CD1c-positive myeloid dendritic cell (primary cell): ENCODE results near the gene QRFP.

Experiments used
- DNase-seq: peaks from one replicate; pipeline ENCODE4 v3.0.0-alpha.2; 2016; ENCODE audit errors: extremely low spot score

Gene QRFP, protein sequence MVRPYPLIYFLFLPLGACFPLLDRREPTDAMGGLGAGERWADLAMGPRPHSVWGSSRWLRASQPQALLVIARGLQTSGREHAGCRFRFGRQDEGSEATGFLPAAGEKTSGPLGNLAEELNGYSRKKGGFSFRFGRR

DNA sequence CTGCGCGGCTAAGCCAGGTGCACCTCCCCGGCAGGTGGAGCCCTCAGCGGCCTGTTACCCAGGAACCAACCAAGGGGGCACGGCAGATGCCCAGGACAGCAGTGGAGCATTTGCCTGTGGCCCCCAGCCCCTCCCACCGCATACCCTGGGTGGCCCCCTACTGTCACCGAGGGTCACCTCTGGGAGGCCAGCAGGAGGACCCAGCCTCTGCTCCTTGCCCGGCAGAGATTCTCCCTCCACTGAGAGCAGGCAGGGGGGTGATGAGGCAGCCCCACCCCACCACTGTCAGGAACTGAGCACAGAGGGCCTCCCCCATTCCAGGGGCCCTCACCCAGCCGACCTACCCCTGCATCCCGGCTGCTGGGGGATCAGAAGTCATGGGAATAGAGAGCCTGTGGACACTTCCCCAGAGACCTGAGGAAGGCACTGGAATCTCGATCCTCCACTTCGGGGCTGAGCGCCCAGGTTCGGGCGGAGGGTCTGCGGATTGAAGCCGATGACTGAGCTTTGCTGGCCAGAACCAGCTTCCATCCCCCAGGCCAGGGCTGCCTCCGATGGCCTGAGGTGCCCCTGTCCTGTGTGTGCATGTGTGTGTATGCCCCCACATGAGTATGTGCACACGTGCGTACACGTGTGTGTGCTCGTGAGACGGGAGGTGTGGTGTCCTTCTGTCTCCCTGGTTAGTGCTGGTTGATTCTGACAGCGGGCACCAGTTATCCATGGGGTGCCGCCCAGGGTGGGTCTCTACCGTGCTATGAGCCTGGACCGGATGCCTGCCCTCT lies at the start of gene QRFP:
QRFP (minus strand) TSS at position 580 of the 782 bp plus-strand sequence. CDS start 2,974 bp downstream, outside the sequence.
- DNase-seq: no peak

DNA sequence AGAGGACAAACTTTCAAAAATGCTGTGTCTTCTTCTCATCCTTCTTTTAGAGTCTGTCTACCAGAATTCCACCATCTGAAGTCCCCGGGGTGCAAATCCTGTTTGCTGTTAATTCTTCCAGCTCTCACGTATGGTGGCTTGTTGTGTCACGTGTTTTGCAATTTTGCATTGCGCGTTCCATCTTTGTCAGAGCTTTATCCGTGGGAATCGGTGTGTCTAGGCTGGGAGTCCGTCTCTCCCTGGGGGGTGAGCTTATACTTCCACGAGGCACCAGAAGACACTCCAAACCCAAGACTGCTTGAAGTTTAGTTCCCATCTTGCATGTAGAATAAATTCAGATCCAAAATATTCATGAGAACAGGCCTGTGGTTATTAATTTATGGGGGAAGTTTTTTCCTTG lies 48.6 kb upstream of the QRFP start:
- DNase-seq: no peak

DNA sequence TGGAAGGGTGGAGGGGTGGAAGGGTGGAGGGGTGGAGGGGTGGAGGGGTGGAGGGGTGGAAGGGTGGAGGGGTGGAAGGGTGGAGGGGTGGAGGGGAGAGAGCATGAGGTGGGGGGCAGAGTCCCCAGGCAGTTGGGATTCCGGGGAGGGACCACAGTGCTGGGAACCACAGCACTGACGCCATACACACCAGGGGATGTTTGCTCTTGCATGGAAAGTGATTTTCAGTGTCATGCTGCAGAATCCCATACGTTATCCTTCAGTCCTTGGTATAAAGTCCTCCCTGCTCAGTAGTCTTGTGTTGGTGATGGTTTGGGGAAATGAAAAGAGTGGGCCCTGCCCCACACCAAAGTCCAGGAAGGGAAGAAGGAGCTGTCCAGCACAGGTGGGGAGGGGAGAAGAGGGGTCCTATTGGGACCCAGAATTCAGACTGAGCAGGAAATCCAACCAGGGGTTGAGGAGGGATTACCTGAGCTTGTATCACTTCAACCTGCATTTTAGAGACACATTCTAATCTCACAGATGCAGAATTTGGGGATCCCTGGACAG lies 48.0 kb upstream of the QRFP start:
- no peak for DNase-seq

DNA sequence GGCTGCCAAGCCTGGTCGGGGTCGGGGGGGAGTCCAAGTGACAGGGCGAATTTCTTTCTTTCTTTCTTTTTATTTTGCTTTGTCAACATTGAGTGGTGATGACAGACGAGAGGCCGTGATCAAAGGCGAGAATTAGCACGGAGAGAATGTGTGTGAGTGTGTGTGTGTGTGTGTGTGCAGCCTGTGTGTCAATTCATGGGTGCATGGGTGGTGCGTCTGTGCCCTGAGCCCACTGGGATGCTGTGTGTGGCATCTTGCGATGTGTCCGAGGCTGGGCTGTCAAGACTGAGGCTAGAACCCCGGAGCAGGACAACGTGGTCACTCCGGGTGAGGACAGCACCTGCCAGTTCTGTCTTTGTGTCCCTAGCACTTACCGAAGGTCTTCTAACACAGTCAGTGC lies 47.2 kb upstream of the QRFP start:
- DNase-seq: no peak

DNA sequence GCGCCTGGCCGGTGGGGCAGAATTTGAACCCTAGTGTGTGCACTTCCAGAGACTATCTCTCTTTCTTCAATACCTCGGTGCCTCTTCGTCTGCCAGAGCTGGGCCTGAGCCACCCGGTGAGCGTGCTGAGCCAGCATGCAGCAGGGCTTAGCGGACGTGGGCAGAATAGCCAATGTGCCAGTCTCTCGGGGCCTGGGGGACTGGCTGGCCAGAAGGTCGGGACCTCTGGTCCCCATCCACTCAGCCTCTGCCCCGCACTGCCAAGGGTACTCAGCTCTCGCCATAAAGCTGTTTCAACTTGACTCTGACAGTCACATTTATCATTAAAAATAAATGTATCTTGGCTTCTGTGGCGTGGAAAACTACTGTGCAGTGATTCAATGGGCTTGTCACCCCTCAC lies 46.6 kb upstream of the QRFP start:
- no peak for DNase-seq

DNA sequence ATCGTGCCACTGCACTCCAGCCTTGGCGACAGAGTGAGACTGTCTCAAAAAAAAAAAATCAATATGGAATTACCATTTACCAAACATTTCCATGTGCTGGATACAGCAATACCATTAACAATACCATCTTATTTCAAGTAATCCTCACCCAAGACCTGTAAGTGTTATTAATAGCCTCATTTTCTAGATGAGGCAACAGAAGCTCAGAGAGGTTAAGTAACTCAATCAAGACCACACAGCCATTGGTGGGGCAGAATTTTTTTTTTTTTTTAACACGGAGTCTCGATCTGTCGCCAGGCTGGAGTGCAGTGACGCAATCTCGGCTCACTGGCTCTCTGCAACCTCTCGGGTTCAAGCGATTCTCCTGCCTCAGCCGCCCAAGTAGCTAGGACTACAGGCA lies 46.1 kb upstream of the QRFP start:
- DNase-seq: no peak

DNA sequence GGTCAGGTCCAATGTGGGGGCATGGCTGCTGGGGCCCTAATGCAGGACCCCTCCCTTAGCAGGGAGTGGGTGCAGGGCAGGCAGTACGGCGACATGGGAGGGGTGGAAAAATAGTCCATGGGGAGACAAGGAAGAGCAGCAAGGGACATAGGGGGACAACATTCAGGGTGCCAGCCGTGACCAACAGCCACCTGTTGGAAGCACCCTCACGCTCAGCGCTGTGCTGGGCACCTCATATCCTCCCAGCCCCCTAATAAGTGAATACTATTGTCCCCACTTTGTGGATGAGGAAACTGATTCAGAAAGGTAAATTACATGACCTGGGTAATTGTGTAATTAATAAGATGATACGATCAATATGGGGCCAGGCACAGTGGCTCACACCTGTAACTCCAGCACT lies 45.5 kb upstream of the QRFP start:
- DNase-seq: no peak

DNA sequence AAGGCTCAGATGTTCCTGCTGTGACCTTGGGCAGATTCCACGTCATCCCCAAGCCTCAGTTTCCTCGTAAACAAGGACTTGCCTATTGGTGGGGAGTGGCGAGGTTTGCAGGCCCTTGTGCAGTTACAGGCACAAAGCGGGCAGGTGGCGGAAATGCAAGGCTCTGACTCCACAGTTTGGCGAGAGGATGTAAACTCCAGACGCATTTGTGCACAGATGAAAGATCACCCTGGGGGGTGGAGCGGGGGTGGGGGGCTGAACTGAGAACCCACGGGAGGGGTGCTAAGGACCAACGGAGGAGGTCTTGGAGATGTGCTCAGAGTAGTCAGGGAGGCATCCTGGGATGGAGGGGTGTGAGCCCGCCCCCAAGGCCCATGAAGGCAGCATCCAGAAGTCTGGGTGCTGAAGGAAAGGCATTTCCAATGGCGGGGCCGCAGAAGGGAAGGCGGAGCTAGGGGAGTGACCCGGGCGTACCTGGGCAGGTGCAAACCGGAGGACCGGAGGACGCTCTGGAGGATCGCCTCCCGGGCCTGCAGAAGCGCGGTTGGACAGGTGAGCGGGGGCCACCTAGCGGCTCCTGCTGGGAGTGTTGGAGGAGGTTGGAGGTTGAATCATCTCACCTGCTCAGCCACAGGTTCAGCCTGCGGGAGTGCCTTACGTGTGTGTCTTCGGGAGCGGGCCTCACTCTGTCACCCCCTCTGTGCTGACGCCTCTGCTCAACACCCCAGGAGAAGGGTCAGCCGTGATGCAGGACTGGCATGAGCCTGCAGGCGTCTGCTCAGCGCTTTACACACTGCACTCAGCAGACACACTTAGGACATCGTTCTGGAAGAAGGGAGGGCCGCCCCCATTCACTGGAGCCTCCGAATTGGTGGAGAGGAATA lies 44.3 kb upstream of the QRFP start:
- DNase-seq: peak; percentile 40

DNA sequence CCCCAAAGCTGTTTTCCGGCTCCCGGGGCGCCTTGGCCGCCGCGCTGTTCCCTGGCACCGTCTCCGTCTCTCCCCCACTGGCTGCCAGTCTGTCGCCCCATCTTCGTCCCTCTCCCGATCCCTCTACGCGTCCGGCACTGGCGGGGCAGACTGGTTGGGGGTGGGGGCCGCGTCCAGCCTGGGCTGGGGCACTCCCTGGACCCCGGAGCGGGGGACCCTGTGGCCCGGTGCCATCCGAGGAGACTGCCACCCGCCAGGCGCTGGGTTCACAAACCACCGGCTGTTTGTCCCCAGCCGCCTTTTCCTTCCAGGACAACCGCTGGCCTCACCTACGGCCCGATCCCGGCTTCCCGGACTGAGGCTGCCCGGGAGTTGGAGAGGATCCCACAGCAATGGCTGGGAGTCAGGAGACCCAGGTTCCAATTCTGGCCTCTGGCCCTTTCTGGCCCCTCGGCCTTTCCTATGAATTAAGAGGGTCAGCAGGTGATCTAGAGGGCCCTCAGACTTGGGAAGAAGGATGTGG lies 43.5 kb upstream of the QRFP start:
- DNase-seq: no peak

DNA sequence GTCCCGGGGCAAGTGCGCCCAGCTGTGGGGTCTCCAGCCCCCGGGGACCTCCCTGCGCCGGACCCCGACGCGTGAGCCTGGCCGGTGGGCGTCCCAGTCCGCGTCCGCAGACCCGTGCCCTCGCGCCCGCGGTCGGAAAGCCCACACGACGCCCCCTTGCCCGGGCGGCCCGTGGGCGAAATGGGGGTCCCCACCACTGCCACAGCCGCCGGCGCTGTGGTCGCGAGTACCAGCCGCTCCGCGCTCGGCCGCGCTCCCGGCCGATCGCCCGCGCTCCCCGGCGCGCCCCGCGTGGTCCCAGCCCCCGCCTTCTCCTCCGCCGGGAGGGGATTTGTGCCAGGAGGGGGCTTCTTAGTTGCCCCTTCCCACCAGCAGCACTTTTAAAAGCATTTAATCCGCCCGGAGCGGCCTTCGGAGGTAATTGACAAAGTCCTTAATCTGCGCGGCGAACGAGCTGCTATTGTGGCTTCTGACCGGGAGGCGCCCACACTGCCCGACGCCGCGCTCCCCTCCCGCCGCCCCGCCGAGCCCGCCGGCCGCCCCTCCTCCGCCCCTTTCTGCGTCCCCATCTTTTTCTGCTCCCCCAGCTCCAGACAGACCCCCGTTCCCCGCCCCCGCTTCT lies 42.9 kb upstream of the QRFP start:
- DNase-seq: no peak

DNA sequence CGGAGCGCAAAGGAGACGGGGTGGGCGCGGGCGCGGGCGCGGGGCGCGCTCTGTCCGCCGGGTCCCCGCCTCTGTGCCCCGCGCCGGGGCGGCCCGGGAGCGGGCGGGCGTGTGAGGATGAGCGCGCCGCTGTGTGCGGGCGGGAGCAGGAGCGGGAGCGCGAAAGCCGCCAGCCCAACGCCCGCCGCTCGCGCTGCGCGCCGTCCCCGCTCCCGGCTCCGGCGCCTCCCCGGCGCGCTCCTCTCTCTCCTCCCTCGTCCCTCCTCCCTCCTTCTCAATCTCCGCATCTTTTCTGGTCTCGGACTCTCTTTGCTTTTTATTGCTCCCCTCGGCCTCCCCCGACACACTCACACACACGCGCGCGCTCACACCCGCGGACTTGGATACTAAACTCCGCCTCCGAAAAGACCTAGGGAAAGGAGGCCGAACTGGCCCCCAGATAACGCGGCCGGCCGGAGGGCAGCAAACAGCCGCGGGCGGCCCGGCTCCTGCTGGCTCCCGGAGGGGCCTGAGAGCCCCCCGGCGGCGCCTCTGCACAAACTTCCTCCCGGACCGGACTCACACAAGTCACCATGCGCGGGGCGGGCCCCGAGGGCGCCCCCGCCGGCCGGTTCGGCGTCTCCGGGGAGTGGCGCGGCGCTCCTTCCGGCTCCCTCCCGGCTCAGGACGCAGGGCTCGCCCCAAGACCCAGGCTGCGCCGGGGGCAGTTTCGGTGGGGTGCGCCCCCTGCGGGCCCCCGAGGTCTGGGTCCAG lies 42.2 kb upstream of the QRFP start, which contains the start of gene FIBCD1:
FIBCD1 (minus strand) TSS at position 596 of the 753 bp plus-strand sequence. CDS start 640 bp downstream, outside the sequence.
- DNase-seq: peak; percentile 26

DNA sequence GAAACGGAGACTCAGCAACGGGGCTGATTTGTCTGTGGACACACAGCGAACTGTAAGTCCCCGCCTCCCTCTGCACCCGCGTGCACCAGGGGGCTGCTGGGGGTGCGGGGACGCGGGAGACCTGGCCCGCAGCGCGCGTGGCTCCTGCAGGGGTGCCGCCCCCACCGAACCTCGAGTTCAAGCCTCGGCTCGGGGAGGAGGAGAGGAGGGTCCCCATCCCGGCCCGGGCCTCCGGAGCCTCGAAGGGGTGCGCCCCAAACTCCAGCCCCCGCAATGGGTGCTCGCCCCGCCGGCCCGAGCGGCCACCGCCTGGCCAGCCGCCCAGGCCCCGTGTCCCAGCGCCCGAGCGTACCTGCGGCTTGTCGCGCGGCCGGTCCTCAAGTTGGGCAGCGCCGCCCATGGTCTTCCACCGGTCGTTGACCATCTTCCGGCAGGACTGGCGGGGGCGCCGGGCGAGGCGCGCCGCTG lies 41.6 kb upstream of the QRFP start:
- DNase-seq: no peak

DNA sequence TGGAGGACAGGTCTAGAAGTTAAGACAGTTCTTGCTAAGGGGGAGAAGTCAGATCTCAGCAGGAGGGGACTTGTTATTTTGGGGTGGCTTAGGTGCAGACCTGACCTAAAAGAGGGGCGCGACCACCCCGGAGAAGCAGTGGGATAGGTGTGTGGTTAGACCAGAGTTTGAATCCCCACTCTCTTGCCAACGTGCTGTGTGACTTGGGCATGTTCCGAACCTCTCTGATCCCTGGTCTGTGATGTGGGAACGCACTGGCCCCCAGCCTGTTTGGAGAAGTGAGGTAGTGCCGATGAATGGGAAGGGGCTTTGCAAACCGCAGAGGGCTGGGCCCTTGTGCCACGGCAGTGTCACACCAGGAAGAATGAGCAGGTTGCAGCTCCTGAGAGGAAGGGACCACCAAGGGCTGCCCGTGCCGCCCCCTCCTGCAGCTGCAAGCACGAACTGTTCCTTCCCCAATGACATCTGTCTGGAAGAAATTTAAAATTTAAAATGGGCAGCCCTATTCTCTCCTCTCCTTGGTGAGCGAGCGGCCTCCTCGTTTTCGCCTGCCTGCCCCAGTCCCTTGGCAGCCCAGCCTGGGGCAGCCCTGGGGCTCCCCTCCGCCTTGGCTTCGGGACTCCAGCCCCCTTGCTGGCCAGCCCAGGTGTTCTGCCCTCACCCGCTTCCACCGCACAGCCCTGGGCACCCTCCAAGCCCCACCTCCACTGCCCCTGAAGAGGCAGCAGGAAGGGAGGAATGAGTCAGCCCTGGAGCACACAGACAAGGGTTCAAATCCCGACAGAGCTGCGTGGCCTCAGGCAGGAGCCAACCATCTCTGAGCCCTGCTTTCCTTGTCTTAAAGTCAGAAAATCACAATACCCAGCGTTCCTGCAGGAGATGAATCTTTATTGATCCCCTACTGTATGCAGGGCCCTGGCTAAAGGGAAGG lies 40.8 kb upstream of the QRFP start:
- DNase-seq: no peak

DNA sequence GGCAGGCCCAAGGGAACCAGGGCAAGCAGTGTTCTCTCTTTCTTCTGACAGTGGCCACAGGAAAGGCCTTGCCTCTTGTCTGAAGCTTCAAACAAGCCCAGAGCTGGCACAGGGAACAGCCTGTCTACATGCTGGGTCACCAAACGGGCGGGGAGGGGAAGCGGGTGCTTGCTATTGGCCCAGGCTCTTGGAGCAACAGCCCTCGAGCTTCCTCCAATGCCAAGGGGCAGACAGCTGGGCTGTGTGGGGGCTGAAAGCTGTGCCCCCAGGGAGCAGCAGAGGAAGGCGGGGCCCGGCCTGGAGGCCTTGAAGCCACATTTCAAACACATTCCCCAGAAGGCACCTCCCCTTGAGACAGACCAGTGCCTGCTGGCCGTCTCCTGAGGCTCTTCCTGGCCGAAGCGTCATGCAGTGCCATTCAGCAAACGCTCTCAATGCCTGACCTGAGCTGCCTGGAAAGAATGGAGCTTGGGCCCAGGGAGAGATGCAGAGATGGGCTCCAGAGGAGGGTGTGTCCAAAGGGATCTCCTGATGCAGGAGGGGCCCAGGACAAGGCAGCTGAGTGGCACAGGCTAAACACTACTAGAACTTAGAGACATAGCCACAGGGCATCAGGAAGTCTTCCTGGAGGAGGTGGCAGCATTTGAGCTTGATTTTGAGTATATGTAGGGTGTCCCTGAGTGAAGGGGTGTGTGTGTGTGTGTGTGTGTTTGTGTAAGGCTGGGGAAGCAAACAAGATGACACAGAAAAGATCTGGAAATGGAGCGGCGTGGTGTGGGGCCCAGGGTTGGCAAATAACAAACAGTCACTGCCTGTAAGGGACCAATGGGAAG lies 39.9 kb upstream of the QRFP start:
- no peak for DNase-seq

DNA sequence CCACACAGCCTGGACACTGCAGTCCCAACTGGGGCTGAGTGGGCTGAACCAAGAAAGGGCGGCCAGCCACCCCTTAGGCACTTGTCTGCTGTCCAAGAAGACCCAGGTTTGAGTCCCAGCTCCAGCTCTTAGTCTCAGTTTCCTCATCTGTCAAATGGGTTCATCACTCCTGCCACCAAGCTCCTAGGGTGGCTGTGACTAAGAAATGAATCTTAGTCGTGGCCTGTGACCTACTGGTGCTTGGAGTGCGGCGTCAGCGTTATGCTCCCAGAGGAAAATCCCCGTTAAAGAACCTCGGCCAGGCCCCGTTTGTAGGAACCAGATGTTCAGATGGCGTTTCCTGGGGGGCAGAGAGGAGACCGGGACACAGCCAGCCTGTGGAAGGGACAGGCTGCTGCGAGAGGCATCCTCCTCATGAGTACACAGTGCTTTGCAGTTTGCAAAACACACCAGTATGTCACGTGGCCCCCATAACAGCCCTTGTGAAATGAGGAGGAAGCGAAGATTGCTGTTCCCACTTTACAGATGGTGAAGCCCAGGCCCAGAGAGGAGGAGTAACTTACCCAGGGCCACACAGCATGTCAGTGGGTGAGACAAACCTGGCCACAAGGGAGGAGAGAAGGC lies 39.1 kb upstream of the QRFP start:
- no peak for DNase-seq

DNA sequence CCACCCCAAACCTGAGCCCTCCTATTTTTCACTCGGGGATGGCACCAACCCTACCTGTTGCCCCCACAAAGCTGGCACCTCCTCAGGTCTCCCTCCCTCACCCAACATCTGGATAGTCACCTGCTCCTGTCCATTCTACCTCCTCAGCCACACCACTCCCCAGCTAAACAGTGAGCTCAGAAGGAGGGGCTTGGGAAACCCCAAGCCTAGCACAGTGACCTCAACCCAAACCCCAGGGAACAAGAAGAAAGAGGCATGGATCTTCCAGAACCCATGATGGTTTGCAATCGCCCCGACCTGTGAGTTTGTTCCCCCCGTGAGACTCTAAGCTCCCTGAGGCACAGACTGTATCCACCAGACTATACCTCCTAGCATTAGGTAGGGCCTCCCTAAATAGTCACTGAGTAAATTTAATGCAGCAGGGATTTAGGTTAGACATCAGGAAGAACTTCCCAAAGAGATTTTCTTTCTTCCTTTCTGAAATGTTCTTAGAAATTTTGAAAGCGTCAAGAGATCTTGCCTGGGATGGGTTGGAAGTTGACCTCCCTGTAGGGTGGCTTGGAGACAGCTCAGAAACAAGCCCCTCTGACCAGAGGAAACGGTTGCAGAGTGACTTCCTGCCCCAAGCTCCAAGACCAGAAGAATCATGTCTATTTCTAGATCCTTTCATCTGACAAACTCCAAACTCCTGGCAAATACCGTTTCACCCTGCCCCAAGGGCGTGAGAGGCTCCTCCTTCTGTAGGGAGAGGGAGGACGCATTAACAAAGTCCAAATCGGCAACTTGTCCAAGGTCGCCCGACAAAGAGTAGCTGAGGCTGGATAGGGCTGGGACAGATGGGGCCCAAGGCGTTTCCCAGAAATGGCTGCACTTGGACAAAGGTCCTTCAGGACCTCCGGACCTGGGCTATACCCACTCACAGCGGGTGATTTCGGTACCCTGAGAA lies 38.4 kb upstream of the QRFP start:
- no peak for DNase-seq

DNA sequence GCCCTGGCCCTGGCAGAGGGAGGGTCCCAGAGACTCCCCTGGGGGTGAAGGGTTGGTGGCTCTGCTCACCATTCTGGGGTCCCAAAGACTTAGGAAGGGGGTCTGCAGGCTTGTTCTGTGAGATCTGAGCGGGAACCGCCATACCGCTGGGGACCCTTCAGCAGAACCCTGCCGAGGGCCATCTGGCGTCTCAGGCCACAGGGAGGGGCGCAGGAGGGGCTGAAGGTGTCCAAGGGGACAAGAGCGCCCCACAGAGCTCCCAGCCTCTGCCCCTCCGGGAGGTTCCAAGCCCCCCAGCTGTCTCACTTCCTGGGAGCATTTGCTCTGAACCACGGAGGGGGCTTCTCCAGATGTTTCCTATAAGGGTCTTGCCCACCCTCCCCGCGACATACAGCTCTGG lies 37.6 kb upstream of the QRFP start:
- DNase-seq: no peak
